Astrocyte (in vitro differentiated cells and primary cell): ENCODE data around the gene AAR2.

Experiments
- EZH2 ChIP-seq: IDR thresholded peaks from 2 replicates; pipeline ENCODE4 v1.6.1; 2012; ENCODE audit warnings: mild to moderate bottlenecking, low read length, inconsistent platforms; ENCODE audit not compliant: insufficient read depth
- TF ChIP-seq, protein P1 (sequence below): IDR thresholded peaks from 2 replicates; pipeline ENCODE4 v1.5.1; 2011; ENCODE audit warnings: low read depth, mild to moderate bottlenecking, inconsistent platforms, low read length, moderate library complexity; ENCODE audit not compliant: insufficient read depth

DNA sequence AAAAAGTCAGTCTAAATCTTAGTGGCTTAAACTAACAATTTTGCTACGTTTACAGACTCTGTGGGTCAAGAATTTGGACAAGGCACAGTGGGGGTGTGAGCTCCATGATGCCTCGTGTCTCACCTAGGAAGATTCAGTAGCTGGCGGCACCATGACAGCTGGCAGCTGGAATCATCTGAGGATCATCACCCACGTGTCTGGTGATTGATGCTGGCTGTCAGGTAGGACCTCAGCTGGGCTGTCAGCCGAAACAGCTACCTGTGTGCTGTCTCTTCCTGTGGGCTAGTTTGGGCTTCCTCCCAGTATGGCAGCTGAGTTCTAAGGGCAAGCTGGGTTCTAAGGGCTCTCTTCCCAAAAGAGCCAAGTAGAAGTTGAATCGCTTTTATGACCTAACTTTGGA, 43.5 kb downstream of the AAR2 start:
- TF ChIP-seq EZH2, result no peak
- TF ChIP-seq, protein P1, sequence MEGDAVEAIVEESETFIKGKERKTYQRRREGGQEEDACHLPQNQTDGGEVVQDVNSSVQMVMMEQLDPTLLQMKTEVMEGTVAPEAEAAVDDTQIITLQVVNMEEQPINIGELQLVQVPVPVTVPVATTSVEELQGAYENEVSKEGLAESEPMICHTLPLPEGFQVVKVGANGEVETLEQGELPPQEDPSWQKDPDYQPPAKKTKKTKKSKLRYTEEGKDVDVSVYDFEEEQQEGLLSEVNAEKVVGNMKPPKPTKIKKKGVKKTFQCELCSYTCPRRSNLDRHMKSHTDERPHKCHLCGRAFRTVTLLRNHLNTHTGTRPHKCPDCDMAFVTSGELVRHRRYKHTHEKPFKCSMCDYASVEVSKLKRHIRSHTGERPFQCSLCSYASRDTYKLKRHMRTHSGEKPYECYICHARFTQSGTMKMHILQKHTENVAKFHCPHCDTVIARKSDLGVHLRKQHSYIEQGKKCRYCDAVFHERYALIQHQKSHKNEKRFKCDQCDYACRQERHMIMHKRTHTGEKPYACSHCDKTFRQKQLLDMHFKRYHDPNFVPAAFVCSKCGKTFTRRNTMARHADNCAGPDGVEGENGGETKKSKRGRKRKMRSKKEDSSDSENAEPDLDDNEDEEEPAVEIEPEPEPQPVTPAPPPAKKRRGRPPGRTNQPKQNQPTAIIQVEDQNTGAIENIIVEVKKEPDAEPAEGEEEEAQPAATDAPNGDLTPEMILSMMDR, result no peak
